ENCODE measurements around the gene UBTD2.
"Not testable (repeated sequence)": the region's sequence is repeated elsewhere in the genome, so short reads cannot be mapped to it uniquely, and the experiment has no call there.

DNA sequence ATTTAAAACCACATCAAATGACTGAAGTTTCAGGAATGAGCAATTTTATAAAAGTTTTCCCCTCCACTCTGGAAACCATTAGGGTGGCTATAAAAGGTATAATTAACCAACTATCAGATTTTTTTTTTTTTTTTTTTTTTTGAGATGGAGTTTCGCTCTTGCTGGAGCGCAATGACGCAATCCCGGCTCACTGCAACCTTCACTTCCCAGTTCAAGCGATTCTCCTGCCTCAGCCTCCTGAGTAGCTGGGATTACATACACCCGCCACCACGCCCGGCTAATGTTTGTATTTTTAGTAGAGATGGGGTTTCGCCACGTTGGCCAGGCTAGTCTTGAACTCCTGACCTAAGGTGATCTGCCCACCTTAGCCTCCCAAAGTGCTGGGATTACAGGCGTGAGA, 77.6 kb downstream of the UBTD2 start:
- TF ChIP-seq, protein P1, sequence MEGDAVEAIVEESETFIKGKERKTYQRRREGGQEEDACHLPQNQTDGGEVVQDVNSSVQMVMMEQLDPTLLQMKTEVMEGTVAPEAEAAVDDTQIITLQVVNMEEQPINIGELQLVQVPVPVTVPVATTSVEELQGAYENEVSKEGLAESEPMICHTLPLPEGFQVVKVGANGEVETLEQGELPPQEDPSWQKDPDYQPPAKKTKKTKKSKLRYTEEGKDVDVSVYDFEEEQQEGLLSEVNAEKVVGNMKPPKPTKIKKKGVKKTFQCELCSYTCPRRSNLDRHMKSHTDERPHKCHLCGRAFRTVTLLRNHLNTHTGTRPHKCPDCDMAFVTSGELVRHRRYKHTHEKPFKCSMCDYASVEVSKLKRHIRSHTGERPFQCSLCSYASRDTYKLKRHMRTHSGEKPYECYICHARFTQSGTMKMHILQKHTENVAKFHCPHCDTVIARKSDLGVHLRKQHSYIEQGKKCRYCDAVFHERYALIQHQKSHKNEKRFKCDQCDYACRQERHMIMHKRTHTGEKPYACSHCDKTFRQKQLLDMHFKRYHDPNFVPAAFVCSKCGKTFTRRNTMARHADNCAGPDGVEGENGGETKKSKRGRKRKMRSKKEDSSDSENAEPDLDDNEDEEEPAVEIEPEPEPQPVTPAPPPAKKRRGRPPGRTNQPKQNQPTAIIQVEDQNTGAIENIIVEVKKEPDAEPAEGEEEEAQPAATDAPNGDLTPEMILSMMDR (IDR thresholded peaks at IDR 0.05) = not testable (repeated sequence)
- TF ChIP-seq POLR2A (IDR thresholded peaks at IDR 0.05) = not testable (repeated sequence)
